ENCODE data around the gene TMEM109.
"Not testable (repeated sequence)": the region's sequence is repeated elsewhere in the genome, so short reads cannot be mapped to it uniquely, and the experiment has no call there.

The TMEM109 gene

GRCh38 chr11:60906132-60906972, 7.6 kb upstream of the TMEM109 start, which contains the start of gene PRPF19:
TSS of gene PRPF19 (minus strand) at chr11:60906585. CDS start at chr11:60906382, 203 bp downstream.
- peaks cover 41% of the 10 kb centered on the region for H3K79me2 ChIP-seq (ENCODE audit: insufficient read depth, low read depth)
- H3K36me3 ChIP-seq (ENCODE audit: insufficient read depth), result no peaks in the 10 kb centered on the region

DNA sequence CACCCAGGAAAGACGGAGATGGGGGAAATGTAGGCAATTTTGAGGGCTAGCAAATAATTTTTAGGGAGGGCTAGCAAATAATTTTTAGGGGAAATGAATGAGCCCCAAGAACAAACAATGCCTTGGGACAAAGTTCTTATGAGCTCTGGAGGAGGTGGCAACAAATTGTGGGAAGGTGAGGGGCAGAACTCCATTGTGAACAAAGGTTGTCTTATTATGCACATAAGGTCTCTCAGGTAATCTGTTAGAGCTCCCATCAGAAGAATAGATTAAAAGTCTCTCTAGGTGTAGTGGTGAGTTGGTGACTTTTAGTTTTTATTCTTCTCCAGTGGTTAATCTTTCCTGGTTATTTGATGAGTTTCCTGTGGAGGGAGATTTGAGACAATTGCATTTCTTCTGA, 5.2 kb upstream of the TMEM109 start:
- no peak overlapping the region for H3K4me3 ChIP-seq (IDR thresholded peaks at IDR 0.05; ENCODE audit: insufficient read depth, low read depth, low read length)
- H3K4me2 ChIP-seq, result no peak overlapping the region

More at GRCh38 chr11:60906132-60906972, 7.6 kb upstream of the TMEM109 start, which contains the start of gene PRPF19:
- H4K20me1 ChIP-seq (ENCODE audit: insufficient read depth), result 0 out of 2 replicates have a peak, but pooled peaks cover 6% of the 10 kb centered on the region
- H3K27me3 ChIP-seq (ENCODE audit: insufficient read depth, low read depth), result no peaks in the 10 kb centered on the region
- peak within 1 kb of the TSS; percentile 97 for H3K4me2 ChIP-seq
- 0 out of 2 replicates have a peak, but pooled peaks have one; percentile 13 for TF ChIP-seq CTCF (conservative IDR thresholded peaks at IDR 0.05; ENCODE audit: low read depth, low read length)
- H3K9ac ChIP-seq, result peak within 1 kb of the TSS; percentile 86
- peak within 1 kb of the TSS; percentile 63 for H2AFZ ChIP-seq (ENCODE audit: low read depth)
- peak within 1 kb of the TSS; percentile 14 for H3K4me3 ChIP-seq (IDR thresholded peaks at IDR 0.05; ENCODE audit: insufficient read depth, low read depth, low read length)
- H3K4me1 ChIP-seq (ENCODE audit: low read depth, poor library complexity, severe bottlenecking), result peaks cover 51% of the 10 kb centered on the region
- peak within 1 kb of the TSS; percentile 84 for H3K27ac ChIP-seq

DNA sequence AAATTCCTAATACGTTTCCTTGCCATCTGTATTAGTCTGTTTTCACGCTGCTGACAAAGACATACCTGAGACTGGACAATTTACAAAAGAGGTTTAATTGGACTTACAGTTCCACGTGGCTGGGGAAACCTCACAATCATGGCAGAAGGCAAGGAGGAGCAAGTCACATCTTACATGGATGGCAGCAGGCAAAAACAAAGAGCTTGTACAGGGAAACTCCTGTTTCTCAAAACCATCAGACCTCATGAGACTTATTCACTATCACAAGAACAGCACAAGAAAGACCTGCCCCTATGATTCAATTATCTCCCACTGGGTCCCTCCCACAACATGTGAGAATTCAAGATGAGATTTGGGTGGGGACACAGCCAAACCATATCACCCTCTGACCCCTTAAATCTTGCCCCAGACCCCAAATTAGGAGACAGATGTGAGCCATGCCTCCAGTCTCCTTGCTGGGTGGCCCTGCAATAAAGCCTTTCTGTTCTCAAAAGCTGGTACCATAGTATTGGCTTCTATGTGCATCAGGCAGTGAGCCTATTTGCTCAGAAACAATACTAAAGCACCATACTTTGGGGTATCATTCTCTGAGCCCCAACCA, 4.2 kb upstream of the TMEM109 start:
- Histone ChIP-seq H3K4me2 (peak overlapping the region; percentile 57), H3K4me1 (ENCODE audit: low read depth, poor library complexity, severe bottlenecking) (peaks cover 62% of the 10 kb centered on the region), H3K79me2 (ENCODE audit: insufficient read depth, low read depth) (peaks cover 20% of the 10 kb centered on the region), H3K27ac (peak overlapping the region; percentile 36; the same call in 1 of the 2 replicates)
- not testable (repeated sequence) for H2AFZ ChIP-seq (ENCODE audit: low read depth); H3K9ac ChIP-seq; H3K36me3 ChIP-seq (ENCODE audit: insufficient read depth); H4K20me1 ChIP-seq (ENCODE audit: insufficient read depth); H3K4me3 ChIP-seq (IDR thresholded peaks at IDR 0.05; ENCODE audit: insufficient read depth, low read depth, low read length); H3K27me3 ChIP-seq (ENCODE audit: insufficient read depth, low read depth)

More for the DNA sequence above, 5.2 kb upstream of the TMEM109 start:
- H3K27me3 ChIP-seq (ENCODE audit: insufficient read depth, low read depth), result no peaks in the 10 kb centered on the region
- no peak for TF ChIP-seq CTCF (conservative IDR thresholded peaks at IDR 0.05; ENCODE audit: low read depth, low read length)
- 0 out of 2 replicates have a peak, but pooled peaks cover 6% of the 10 kb centered on the region for H4K20me1 ChIP-seq (ENCODE audit: insufficient read depth)
- no peaks in the 10 kb centered on the region for H3K36me3 ChIP-seq (ENCODE audit: insufficient read depth)
- H3K4me1 ChIP-seq (ENCODE audit: low read depth, poor library complexity, severe bottlenecking), result peaks cover 71% of the 10 kb centered on the region
- H3K79me2 ChIP-seq (ENCODE audit: insufficient read depth, low read depth), result peaks cover 25% of the 10 kb centered on the region
- H3K27ac ChIP-seq, result no peak overlapping the region
- no peak overlapping the region for H3K9ac ChIP-seq
- H2AFZ ChIP-seq (ENCODE audit: low read depth), result no peak overlapping the region

DNA sequence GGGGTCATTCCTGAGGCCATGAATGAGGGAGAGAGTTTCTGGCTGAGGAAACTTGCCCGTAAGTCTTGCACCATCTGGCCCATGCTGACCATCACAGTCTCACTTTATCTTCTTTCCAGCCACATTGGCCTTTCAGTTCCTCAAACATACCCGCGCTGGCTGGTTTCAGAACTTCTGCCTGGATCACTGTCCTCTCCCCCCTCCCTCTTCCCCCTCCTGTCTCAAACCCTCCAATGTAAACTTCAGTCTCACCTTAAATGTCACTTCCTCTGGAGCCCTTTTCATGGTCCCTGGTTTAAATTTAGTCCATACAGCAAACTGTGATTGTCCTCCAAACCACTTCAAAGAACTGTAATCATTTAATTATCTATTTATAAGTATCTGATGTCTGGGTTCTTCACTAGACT, 3.7 kb upstream of the TMEM109 start:
- peaks cover 57% of the 10 kb centered on the region for H3K4me1 ChIP-seq (ENCODE audit: low read depth, poor library complexity, severe bottlenecking)
- H2AFZ ChIP-seq (ENCODE audit: low read depth), result no peak overlapping the region
- no peak overlapping the region for H3K4me3 ChIP-seq (IDR thresholded peaks at IDR 0.05; ENCODE audit: insufficient read depth, low read depth, low read length)
- H3K27ac ChIP-seq, result peak overlapping the region; percentile 36; the same call in 1 of the 2 replicates
- H3K4me2 ChIP-seq, result peak overlapping the region; percentile 57
- H4K20me1 ChIP-seq (ENCODE audit: insufficient read depth), result no peaks in the 10 kb centered on the region
- no peak for TF ChIP-seq CTCF (conservative IDR thresholded peaks at IDR 0.05; ENCODE audit: low read depth, low read length)
- H3K36me3 ChIP-seq (ENCODE audit: insufficient read depth), result no peaks in the 10 kb centered on the region
- H3K9ac ChIP-seq, result no peak overlapping the region
- H3K27me3 ChIP-seq (ENCODE audit: insufficient read depth, low read depth), result no peaks in the 10 kb centered on the region
- H3K79me2 ChIP-seq (ENCODE audit: insufficient read depth, low read depth), result peaks cover 20% of the 10 kb centered on the region

Data from KMS-11 (cell line).